GM21381 (cell line): Measurements from ENCODE around the gene LST1.
"Not testable (repeated sequence)": the region's sequence is repeated elsewhere in the genome, so short reads cannot be mapped to it uniquely, and the experiment has no call there.

Source experiments
- ATAC-seq: cut with Tn5 transposase; IDR thresholded peaks from one replicate; pipeline ENCODE4 v1.9.1; 2021; ENCODE audit warnings: mild to moderate bottlenecking, moderate library complexity; ENCODE audit not compliant: unreplicated experiment

LST1 gene

DNA sequence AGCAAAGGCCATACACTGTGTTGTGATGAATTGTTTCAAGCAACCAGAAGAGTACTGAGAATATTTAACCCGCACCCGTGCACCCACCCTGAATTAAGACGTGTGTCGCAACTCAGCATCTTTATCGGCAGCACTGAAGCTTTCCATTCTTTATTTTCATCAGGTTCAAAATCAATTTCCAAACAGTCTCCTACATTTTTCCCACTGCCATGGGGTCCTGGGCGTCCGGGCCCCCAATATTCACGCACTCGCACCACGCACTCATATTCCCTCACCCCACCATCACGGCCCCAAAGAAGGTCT, 5.7 kb upstream of the LST1 start:
- no peak for ATAC-seq

DNA sequence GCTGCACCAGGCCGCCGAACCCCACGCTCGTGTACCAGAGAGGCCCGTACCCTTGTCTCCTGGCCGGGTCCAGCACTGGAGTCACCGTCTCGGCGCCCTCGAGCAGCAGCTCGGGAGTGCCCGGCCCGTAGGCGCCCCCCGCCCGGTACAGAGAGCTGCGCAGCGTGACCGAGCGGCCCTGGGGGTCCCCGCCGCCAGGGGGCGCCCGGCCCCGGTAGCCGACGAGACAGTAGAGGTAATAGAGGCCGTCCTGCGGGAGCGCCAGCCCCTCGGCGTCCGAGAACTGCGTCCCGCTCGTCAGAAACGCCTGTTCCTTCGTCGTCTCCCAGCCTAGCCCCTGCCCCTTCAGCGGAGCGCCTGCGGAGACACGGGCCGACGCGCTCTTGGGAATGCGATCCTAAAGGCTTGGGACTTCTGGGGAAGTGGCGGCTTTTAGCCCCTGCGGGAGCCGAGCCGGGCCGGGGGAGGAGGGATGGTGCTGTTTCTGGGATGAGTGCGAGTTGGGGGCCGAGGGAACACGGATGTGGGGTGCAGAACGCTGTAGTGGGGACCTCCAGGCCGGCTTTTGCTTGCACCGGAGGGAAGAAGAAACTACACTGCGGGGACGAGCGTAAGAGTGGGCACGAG, 5.2 kb upstream of the LST1 start:
- no peak for ATAC-seq

DNA sequence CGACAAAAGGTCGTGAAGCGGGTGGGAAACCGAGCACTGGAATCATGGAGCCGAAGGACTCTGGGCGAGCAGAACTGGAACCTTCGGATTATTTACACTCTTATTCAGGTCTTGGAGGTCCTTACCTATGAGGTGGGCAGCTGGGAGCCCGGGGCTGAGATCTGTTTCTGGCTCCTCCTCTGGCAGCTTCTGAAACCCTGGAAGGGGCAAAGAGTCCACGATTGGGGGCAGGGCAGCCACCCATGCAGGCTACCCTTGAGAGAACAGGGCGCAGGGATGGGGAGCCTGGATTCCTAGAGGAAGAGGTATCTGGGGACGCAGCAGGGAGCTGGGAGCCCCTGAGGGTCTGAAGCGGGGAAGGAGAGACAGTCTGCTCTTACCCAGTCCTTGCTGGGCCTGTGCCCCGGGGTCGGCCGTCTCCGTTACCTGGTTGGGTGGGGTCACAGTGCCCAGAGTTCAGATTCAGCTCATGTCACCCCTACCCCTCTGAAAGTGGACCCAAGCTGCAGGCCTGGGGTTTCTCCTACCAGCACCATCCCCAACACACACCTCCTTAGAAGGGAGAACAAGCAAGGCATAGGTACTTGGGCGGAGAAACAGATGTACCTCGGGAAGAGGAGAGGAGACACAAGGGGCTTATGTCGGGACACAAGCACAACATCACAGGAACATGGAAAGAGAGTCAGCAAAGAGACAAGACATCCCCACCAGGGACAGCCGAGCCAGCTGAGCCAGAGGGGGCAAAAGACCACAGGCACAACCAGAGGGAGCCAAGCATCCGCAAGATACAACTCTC, 4.4 kb upstream of the LST1 start:
- ATAC-seq = no peak

DNA sequence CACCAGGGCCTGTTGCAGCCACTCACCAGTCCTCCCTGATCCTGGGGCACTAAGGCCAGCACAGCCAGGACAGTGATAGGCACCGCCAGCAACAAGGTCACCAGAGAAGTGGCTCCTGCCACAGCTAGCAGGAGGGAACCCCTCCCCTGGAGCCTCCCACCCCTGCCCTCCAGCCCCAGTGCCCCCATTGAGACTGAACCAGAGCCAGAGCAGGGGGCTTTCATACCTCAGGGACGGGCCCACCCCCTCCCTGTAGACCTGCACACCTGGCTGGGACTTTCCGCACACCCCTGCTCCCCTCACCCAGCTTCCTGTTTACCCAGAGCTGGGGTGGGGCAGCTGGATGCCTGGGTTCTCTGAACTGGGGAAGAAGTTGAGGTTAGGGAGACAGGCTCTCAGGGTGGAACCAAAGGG, 3.8 kb upstream of the LST1 start, which contains the start of gene LTB:
Gene LTB, minus strand, starts transcription at position 195 of the 414 bp plus-strand sequence. Its CDS starts 7 bp downstream, at position 188.
- no peak for ATAC-seq

DNA sequence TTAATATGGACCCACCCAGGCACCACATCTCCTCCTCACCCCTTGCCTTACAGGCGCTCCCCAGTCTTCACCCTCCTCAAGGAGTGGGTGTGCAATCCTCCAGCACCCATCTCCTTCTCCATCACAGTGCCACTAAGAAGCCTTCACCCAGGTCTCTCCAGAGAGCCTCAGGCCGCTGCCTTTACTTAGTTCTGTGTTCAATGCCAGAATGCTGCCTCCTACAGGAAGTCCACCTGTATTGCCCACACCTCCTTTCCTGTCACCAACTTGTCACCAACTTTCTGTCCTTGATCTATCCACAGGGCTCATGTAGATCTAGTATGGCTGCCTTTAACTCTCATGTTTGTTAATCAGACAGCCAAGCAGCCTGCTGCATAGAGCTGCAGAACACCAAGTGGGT, 586 bp upstream of the LST1 start:
- ATAC-seq = no peak

DNA sequence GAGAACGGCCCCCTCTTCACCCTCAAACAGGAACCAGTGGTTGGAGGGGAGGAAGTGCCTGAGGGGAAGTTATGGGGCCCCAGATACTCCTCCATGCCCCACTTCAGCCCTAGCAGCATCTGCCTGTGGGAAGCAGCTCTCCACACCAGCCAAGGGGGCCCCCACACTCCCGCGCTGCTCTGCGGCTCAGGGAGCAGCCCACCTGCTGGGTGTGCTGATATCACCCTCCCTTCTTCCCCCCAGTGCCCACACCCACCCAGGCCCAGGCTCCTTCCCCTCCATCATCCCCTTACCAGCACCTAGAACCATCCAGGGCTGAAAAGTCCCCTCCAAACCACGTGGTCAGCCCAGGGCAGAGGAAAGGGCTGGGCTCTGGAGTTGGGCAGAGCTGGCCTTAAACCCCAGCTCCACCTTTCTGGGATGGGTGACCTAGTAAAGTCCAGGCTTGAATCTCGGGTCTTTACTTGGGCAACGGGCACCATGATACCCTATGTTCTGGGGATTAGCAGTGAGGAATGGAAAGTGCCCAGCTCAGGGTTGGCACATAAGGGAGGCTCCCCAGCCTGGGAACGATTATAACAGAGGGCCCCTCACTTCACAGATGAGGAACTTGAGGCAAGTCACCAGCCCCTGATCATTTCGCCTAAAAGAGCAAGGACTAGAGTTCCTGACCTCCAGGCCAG, 663 bp downstream of the LST1 start:
- ATAC-seq = no peak

DNA sequence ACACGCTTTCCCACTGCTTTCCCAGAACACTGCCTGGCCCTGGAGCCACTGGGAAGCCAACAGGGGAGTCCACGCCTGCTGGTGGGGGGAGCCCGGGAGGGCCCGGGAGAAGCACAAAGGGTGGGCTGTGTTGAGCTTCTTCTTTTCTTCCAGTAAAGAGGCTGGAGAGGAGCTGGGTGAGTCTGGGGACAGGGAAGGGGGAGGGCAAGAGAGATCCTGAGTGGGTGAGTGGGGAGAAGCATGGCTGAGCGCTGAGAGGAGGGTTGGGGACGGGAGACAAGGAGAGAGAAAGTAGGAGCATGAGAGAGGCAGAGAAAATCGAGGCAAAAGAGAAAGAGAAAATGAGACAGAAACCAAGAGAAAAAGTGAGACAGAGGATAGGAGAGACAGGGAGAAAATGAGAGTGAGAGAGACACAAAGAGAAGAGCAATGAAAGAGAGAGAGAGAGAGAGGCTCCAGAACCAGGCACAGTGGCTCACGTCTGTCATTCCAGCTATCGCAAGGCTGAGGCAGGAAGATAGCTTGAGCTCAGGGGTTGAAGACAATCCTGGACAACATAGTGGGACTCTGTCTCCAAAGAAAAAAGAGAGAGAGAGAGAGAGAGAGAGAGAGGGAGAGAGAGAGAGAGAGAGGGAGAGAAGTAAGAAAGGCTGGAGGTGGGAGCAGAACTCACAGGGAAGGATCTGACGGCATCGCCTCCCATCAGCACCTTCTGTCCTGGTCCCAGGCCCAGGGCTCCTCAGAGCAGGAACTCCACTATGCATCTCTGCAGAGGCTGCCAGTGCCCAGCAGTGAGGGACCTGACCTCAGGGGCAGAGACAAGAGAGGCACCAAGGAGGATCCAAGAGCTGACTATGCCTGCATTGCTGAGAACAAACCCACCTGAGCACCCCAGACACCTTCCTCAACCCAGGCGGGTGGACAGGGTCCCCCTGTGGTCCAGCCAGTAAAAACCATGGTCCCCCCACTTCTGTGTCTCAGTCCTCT, 2.0 kb downstream of the LST1 start:
- no peak for ATAC-seq

DNA sequence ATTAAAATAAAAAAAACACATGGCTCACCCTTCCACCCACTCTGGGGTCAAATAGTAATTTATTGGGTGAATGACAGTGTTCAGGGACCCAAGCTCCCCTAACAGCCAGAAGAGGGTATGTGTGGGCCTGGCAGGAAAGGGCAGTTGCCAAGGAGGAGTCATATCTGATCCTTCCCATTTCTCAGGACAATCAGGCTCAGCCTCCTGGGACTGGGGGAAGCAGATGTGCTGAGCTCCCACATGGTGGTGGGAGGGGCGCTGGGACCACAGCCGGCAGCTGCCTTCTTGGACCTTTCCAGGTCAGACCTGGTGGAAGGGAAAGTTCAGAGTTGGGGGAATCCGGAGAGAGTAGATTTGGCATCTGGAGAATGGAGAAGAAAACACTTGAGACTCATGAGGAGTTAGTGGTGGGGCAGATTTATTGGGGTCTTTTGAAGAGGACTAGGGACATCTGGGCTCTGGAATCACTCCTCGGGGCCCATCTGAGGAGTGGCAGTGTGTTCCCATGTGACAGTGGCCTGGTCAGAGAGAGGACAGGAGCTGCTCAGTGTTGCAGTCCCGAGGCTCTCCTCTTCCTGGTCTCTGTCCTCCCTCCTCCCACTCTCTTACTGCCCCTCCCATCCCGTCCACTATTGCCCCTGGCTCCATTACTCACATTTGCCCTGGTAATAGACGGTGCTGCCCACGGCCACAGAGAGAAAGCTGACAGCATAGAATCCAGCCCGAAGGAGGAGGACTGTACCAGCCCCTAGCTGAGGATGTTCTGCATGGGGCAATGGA, 3.0 kb downstream of the LST1 start:
- ATAC-seq = no peak

DNA sequence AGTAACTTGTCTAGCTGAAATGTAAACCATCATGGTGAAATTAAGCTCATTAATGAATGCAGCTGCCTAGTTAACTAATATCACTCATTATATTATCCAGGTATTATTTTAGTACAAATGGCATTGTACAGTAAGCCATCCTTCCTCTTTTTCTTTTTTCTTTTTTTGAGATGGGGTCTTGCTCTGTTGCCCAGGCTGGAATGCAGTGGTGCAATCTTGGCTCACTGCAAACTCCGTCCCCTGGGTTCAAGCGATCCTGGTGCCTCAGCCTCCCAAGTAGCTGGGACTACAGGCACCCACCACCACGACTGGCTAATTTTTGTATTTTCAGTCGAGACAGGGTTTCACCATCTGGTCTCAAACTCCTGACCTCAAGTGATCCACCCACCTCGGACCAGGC, 4.6 kb downstream of the LST1 start:
- not testable (repeated sequence) for ATAC-seq

DNA sequence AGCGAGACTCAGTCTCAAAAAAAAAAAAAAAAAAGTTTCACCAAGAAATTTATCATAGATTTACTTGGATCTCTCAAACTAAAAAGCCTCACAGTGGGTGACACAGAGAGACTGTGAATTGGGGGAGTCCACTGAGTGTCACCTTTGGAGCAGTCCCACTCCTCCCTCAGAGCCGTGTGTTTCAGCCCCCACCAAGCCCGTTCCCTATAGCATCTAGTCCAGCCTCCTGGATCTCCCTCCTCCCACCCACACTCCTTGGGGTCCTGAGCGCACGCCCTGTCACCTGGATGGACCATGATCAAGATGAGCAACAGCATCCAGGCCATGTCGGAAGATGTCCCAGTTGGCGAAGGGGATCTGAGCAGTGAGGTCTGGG, 6.3 kb downstream of the LST1 start:
- no peak for ATAC-seq

DNA sequence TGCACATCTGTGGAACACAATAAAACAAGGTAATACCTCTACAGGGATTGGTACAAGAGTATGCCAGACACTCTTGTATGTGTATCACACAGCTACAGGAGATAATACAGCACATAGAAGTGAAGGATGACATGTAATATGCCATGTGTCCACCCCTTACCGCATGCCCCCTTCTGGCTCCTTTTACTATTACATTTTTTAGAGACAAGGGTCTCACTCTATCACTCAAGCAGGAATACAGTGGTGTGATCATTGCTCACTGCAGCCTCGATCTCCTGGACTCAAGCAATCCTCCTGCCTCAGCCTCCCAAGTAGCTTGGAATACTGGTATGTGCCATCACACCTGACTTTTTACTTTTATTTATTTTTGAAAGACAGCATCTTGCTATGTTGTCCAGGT, 10.9 kb downstream of the LST1 start:
- no peak for ATAC-seq

DNA sequence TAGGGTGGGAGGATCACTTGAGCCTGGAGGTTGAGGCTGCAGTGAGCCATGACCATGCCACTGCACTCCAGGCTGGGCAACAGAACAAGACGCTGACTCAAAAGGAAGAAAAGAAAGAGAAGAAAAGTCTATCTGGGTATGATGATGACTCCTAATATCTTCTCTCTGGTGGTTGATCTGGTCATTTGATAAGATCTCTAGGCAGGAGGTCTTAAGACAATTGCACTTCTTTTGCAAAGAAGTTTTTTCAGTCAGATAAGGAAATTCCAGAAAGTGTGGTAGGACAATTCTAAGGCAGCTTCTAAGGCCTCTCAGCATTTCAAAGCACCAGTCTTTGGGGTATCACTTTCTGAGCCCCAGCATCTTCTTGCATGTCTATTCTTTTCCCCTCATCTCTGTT, 21.2 kb downstream of the LST1 start:
- ATAC-seq = no peak

DNA sequence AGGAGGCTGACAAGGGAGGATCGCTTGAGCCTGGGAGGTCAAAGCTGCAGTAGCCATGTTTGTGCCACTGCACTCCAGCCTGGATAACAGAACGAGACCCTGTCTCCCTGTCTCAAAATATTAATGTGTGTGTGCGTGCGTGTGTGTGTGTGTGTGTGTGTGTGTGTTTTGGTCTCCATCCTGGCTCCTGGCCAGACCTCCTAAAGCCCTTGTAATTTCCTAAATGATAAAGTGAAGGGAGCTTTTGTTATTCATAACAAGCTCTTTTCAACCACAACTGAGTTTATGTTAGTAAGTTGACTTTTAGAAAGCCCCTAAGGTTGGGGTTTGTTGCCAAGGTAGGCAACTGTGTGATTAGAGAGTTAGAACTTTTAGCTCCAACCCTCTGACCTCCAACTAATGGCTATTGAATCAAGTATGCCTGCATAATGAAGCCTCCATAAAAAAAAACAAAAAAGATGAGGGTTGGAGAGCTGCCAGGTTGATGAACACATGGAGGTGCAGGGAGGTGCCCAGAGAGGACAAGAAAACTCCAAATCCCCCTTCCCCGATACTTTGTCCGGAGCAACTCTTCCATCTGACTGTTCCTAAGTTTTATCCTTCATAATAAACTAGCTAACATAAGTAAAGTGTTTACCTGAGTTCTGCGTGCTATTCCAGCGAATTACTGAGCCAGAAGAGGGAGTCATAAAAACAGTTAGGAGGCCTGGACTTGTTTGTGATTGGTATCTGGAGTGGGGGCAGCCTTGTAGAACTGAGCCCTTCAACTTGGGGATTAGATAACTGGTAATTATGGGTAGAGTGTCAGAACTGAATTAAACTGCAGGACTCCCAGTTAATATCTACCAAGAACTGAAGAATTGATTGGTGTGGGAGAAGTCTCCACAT, 23.7 kb downstream of the LST1 start:
- no peak for ATAC-seq

DNA sequence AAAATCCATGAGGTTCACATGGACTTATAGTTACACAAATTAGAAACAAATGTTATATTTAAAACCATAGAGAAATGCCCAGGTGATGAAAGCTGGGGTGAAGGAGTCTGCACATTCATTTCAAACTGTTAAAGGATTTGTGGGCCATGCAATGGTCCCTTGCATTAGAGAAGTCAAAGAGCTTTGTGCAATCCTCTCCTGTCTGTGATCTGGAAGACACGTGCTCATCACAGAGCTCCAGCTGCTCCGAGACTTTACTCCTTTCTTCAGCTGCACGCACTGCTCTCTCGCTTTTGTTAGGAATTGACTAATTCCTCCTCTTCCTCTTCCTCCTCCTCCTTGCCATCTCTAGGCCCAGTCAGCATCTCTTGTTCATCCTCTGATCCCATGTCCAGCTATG, 24.9 kb downstream of the LST1 start:
- no peak for ATAC-seq

DNA sequence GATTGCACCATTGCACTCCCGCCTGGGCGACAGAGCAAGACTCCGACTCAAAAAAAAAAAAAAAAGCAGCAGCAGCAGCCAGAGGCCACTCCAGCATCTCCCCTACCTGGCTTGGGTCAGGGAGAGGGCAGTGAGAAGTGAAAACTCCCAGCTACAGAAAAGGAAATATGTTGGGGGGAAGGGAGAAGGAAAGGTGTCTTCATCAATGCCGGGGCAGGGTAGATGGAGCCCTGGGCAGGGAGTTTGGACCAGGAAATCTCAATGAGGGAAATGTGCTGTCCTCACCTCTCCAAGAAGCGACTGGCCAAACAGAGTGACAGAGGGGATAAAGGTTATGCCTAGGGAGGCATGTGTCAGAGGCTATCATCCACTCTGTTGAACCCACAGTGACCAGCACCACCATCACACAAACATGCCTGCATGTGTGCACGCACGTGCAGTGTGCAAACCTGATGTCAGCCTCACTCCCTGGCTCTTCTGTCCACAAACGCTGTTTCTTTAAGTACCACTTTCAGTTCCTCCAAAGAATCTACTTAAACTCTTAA, 28.1 kb downstream of the LST1 start:
- ATAC-seq = no peak

DNA sequence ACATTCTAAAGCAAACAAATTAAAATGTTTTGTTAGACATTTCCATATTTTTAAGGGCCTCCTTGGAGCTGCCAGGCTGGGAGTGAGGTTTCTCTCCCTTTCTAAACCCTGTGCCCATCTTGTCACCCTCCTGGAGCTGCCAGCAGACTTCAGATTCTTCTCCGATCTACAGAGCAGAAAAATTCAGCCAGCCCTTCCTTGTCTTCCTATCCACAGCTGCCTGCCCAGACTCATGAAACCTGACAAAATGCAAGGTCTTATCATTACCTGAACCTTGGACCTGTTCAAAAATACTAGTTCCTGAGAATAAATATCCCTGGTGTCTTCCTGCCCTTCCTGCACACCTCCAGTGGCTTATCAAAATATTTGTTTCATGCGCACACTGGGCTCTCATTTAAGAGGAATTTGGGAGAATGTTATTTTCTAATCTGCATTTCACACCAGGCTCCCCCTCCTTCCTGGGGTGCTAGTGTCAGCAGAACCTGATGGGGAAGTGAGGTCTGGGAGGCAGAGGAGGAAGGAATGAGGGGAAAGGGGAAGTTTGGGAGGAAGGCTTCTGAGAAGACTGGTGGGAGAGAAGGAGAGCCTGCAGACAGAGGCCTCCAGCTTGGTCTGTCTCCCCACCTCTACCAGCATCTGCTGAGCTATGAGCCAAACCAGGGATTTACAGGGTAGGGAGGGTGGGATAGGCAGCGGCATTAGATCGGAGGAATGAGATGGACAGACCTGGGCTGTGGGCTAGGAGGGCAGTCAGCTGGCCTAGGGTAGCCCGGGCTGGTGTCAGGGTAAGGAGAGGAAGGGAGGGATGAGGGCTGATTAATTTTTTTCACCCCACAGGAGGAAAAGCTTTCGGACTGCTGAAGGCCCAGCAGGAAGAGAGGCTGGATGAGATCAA, 28.9 kb downstream of the LST1 start, which contains the start of gene AIF1:
Gene AIF1, plus strand, starts transcription at position 551 of the 895 bp plus-strand sequence. Its CDS starts 96 bp downstream, at position 647.
- ATAC-seq = no peak

DNA sequence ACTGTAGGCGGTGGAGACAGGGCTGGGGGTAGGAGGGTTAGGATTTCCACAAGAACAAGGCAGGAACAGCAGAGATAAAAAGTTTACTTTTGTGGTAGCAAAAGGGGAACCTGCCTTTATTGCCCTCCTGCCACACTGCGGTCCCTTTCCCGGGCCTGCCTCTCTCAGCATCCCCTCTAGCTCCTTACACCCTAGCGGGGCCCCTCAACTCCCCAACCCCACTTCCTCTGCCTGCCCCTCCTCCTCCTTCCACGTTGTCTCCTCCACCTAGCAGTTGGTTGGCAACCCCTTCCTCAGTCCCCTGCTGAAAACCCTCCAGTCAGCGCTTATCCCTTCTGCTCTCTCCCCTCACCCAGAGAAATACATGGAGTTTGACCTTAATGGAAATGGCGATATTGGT, 29.7 kb downstream of the LST1 start:
- ATAC-seq = no peak

DNA sequence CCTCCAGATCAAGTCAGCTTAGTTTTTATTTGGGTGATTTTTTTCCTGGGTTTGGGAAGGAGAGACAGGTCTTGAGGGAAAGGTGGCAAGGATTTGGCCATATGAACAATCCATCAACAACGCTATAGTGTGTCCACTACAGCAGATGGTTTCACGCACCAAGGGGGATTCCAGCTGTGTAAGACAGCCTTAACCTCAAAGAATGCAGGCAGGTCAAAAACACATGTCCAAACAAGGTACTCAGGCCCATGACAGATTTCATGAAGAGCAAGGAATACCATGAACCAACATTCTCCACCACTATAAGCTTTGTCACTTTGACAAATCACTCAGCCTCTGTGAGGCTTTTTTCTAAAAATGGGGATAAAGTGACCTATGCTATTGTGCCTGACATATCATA, 30.9 kb downstream of the LST1 start:
- ATAC-seq = no peak
